ENCODE results near the gene VAMP2.

DNA sequence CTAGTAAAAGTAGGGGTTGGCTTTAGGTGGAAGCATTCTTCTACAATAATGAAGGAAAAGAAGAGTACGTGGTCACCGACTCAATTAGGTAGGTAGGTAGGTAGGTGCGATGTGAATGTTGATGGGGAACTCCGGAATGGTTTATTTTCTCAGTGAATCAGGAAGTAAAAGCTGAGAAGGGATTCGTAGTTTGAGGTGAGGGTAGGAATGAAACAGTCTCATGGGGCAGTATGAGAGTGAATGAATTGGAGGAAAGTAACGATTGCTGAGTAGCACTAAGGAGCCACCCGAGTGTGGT, 24.4 kb downstream of the VAMP2 start:
- TF ChIP-seq REST (IDR thresholded peaks at IDR 0.05; ENCODE audit: low read depth) (no peak), EGR1 (IDR thresholded peaks at IDR 0.05) (no peak), TEAD4 (IDR thresholded peaks at IDR 0.05) (no peak), FOXM1 (IDR thresholded peaks at IDR 0.05; ENCODE audit: borderline replicate concordance, low read depth) (no peak), TCF12 (IDR thresholded peaks at IDR 0.05; ENCODE audit: low read depth) (no peak), CEBPB (IDR thresholded peaks at IDR 0.05) (no peak), TAF1 (IDR thresholded peaks at IDR 0.05; ENCODE audit: low read depth) (no peak), RAD21 (IDR thresholded peaks at IDR 0.05; ENCODE audit: low read depth) (no peak), EP300 (IDR thresholded peaks at IDR 0.05; ENCODE audit: borderline replicate concordance) (no peak), YY1 (IDR thresholded peaks at IDR 0.05; ENCODE audit: low read depth) (no peak)
- TF ChIP-seq, protein P1, sequence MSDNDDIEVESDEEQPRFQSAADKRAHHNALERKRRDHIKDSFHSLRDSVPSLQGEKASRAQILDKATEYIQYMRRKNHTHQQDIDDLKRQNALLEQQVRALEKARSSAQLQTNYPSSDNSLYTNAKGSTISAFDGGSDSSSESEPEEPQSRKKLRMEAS (IDR thresholded peaks at IDR 0.05) = no peak
- TF ChIP-seq, protein P2, sequence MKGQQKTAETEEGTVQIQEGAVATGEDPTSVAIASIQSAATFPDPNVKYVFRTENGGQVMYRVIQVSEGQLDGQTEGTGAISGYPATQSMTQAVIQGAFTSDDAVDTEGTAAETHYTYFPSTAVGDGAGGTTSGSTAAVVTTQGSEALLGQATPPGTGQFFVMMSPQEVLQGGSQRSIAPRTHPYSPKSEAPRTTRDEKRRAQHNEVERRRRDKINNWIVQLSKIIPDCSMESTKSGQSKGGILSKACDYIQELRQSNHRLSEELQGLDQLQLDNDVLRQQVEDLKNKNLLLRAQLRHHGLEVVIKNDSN (IDR thresholded peaks at IDR 0.05) = no peak
